GM12878 (cell line): ENCODE data around the gene ABCA7. TPM values are rescaled to one million over a fixed set of nuclear protein-coding genes. Genes with fewer than 3 reads are reported as not detected.

Experiments
- CBFB ChIP-seq: IDR thresholded peaks from 2 replicates; pipeline ENCODE4 v1.6.1; 2016; ENCODE audit warnings: antibody characterized with exemption, low read depth
- CEBPB ChIP-seq, 2 experiments: fragments of 150-350 bp in 1 of 2; IDR thresholded peaks; 2 replicates each; pipeline ENCODE4 v1.6.1; 2012 to 2014; ENCODE audit warnings: low read depth in 2 of 2, low read length in 2 of 2, borderline replicate concordance in 1 of 2, inconsistent platforms in 1 of 2
- CREM ChIP-seq: IDR thresholded peaks from 2 replicates; pipeline ENCODE4 v1.6.1; 2014; ENCODE audit warnings: antibody characterized with exemption, low read depth
- EZH2 ChIP-seq: IDR thresholded peaks from 2 replicates; pipeline ENCODE4 v1.6.1; 2012; ENCODE audit warnings: low read depth, mild to moderate bottlenecking, control low read depth, inconsistent platforms, low read length, borderline replicate concordance; ENCODE audit not compliant: control insufficient read depth
- GATAD2B ChIP-seq: fragments of 450-650 bp; conservative IDR thresholded peaks from 2 replicates; pipeline ENCODE4 v1.6.1; 2017; ENCODE audit warnings: low read depth, mild to moderate bottlenecking, moderate library complexity
- IRF4 ChIP-seq: IDR thresholded peaks from 2 replicates; pipeline ENCODE4 v1.6.1; 2011; ENCODE audit warnings: low read depth, low read length
- LARP7 ChIP-seq: fragments of 450-650 bp; IDR thresholded peaks from 2 replicates; pipeline ENCODE4 v1.6.1; 2017; ENCODE audit warnings: mild to moderate bottlenecking
- POLR2A ChIP-seq: IDR thresholded peaks from 2 replicates; pipeline ENCODE4 v1.6.1; 2011; ENCODE audit warnings: low read depth, mild to moderate bottlenecking, low read length
- SIN3A ChIP-seq: IDR thresholded peaks from 2 replicates; pipeline ENCODE4 v1.6.1; 2012; ENCODE audit warnings: low read depth, low read length, improper control_type of control experiment
- SUZ12 ChIP-seq: fragments of 200-600 bp; sonication (generic); IDR thresholded peaks from one replicate; pipeline ENCODE4 v1.6.1; 2018; ENCODE audit warnings: antibody characterized with exemption, mild to moderate bottlenecking; ENCODE audit not compliant: unreplicated experiment
- ZNF207 ChIP-seq: fragments of 450-650 bp; IDR thresholded peaks from 2 replicates; pipeline ENCODE4 v1.6.1; 2014; ENCODE audit warnings: antibody characterized with exemption, mild to moderate bottlenecking, borderline replicate concordance
- polyA plus RNA-seq, 11 experiments: library from polyadenylated mRNA; depleted of rRNA in 4 of 11; unstranded in 6 of 11; stranded (reverse) in 5 of 11; fragments of >200 nt; fragmentation: Nextera tagmentation in 4 of 11; fragmentation: Illumina TruSeq in 1 of 11; extraction: Ambion mirVana in 4 of 11; extraction: Trizol in 1 of 11; gene quantifications; 1 replicate in 1 of 11; 2 replicates in 10 of 11; pipeline versions ENCODE4 v1.2.1 to v1.2.3, GENCODE V29; 2011 to 2016; ENCODE audit warnings: inconsistent platforms in 2 of 11, missing spikeins in 2 of 11, low read depth in 1 of 11
- total RNA-seq, 4 experiments: library from RNA; depleted of rRNA in 3 of 4; stranded (reverse); fragments of >200 nt in 3 of 4; fragmentation: Illumina TruSeq in 1 of 4; extraction: Trizol in 1 of 4; gene quantifications; 2 replicates each; pipeline versions ENCODE4 v1.2.1 to v1.2.3, GENCODE V29; 2013 to 2021
- TF ChIP-seq, protein P1 (sequence below): fragments of 450-650 bp; IDR thresholded peaks from 2 replicates; pipeline ENCODE4 v1.6.1; 2014; ENCODE audit warnings: mild to moderate bottlenecking
- TF ChIP-seq, protein P2 (sequence below): fragments of 450-650 bp; IDR thresholded peaks from 2 replicates; pipeline ENCODE4 v1.6.1; 2017; ENCODE audit warnings: mild to moderate bottlenecking, moderate library complexity
- TF ChIP-seq, protein P3 (sequence below): fragments of 450-650 bp; IDR thresholded peaks from 2 replicates; pipeline ENCODE4 v1.6.1; 2017; ENCODE audit warnings: borderline replicate concordance

Gene ABCA7
- total and polyA plus RNA-seq, 10 of the 15 experiments (the other 5 are each of a cell fraction or from before 2014, with no cell fraction given) = 1.0 to 49.5 (median 14.8) TPM

DNA sequence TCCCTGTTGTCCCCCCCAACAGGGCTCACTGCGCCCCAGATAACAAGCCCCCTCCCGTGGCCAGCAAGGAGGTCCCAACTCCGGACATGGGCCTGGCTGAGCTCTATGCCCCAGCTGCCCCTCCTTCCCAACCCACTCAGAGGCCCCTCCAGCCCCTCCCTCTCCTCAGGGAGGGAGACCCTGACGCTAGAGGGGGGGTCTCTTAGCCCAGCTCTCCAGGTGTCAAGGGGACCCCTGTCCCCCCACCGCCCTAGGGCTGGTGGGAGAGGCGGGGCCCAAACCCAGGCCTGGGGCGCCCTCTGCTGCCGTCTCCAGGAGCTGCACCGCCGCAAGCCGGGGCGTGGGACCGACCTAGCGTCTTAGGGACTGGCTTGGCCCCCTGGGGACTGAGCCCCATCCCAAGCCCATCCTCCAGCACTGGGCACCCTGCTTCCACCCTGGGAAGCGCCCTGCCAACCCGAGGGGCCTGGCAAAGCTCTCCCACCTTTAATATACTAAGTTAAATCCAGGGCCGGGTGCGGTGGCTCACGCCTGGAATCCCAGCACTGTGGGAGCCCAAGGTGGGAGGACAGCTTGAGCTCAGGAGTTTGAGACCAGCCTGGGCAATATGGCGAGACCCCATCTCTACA is 38.3 kb upstream of the ABCA7 start (continued):
- TF ChIP-seq LARP7 (peak; percentile 62; the same call in 1 of the 2 replicates), CEBPB (IDR thresholded peaks at IDR 0.05; ENCODE audit: borderline replicate concordance in 1 of 2, low read depth in 2 of 2, low read length in 2 of 2) (no peak), ZNF207 (0 out of 2 replicates have a peak, but pooled peaks have one; percentile 65), EZH2 (no peak), CREM (no peak), SIN3A (no peak), POLR2A (no peak), SUZ12 (no peak), GATAD2B (peak; percentile 65; the same call in 1 of the 2 replicates), CBFB (no peak), IRF4 (no peak)
- TF ChIP-seq, protein P1, sequence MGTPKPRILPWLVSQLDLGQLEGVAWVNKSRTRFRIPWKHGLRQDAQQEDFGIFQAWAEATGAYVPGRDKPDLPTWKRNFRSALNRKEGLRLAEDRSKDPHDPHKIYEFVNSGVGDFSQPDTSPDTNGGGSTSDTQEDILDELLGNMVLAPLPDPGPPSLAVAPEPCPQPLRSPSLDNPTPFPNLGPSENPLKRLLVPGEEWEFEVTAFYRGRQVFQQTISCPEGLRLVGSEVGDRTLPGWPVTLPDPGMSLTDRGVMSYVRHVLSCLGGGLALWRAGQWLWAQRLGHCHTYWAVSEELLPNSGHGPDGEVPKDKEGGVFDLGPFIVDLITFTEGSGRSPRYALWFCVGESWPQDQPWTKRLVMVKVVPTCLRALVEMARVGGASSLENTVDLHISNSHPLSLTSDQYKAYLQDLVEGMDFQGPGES = no peak
- TF ChIP-seq, protein P2, sequence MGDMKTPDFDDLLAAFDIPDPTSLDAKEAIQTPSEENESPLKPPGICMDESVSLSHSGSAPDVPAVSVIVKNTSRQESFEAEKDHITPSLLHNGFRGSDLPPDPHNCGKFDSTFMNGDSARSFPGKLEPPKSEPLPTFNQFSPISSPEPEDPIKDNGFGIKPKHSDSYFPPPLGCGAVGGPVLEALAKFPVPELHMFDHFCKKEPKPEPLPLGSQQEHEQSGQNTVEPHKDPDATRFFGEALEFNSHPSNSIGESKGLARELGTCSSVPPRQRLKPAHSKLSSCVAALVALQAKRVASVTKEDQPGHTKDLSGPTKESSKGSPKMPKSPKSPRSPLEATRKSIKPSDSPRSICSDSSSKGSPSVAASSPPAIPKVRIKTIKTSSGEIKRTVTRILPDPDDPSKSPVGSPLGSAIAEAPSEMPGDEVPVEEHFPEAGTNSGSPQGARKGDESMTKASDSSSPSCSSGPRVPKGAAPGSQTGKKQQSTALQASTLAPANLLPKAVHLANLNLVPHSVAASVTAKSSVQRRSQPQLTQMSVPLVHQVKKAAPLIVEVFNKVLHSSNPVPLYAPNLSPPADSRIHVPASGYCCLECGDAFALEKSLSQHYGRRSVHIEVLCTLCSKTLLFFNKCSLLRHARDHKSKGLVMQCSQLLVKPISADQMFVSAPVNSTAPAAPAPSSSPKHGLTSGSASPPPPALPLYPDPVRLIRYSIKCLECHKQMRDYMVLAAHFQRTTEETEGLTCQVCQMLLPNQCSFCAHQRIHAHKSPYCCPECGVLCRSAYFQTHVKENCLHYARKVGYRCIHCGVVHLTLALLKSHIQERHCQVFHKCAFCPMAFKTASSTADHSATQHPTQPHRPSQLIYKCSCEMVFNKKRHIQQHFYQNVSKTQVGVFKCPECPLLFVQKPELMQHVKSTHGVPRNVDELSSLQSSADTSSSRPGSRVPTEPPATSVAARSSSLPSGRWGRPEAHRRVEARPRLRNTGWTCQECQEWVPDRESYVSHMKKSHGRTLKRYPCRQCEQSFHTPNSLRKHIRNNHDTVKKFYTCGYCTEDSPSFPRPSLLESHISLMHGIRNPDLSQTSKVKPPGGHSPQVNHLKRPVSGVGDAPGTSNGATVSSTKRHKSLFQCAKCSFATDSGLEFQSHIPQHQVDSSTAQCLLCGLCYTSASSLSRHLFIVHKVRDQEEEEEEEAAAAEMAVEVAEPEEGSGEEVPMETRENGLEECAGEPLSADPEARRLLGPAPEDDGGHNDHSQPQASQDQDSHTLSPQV = 0 out of 2 replicates have a peak, but pooled peaks have one; percentile 48
- TF ChIP-seq, protein P3, sequence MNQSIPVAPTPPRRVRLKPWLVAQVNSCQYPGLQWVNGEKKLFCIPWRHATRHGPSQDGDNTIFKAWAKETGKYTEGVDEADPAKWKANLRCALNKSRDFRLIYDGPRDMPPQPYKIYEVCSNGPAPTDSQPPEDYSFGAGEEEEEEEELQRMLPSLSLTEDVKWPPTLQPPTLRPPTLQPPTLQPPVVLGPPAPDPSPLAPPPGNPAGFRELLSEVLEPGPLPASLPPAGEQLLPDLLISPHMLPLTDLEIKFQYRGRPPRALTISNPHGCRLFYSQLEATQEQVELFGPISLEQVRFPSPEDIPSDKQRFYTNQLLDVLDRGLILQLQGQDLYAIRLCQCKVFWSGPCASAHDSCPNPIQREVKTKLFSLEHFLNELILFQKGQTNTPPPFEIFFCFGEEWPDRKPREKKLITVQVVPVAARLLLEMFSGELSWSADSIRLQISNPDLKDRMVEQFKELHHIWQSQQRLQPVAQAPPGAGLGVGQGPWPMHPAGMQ = no peak
